ENCODE data around the gene PBX4. TPM values are rescaled to one million over a fixed set of nuclear protein-coding genes. Genes with fewer than 3 reads are reported as not detected.

PBX4 gene
- polyA plus RNA-seq, 1 experiment, result 0.63 TPM

DNA sequence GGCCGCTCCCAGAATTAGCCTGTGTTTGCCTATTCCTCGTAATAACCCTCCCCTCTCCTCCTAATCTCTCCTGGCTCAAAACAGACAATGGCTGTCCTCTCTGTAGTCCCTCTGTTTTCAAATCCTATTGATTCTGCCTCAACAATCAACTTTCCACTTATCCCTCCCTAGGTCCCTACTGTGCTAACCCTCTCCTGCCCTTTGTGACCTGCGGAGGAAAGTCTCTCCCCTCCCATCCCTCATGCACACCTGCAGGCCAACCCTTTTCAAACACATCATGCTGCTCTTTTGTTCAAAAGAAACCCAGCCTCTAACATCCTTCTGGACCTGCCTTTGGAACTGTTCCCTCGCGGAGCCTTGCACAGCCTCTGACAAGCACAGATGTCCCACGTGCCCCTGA is 43.1 kb downstream of the PBX4 start:
- H3K27me3 ChIP-seq (ENCODE audit: control insufficient read depth, insufficient read depth, low read length), result no peaks in the 10 kb centered on the region
- ChIA-PET CTCF (no interaction called here), POLR2A (no interaction called here)

DNA sequence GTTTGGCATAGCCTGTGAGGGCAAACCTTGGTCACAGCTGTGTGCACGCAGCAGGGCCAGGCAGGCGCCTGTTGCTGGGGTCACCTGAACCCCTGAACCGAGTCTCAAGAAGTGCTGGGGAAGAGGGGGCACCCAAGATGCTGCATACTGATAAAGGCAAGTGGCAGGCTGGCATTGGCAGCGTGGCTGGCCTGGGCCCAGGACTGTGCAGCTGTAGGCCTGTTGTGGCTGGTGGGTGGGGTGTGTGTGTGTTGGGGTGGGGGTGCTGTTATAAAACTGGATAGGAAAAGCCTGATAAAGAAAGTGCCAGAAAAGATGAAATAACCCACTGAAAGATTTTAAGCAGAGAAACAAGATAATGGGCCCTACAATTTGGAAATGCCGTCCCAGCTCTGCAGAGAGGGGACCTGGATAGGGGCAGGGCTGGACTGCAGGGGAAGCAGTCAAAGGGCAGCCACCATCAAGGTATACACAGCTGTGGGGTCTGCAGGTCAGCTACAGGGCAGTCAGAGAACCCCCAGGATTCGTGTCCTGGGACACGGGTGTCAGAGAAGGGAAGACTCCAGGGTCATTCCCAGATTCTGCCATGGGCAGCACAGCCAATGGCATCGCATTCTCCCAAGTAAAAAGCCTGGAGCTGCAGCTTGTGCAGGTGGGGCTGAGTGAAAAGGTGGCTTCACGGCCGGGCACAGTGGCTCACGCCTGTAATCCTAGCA is 47.3 kb downstream of the PBX4 start:
- DNase-seq (ENCODE audit: low read depth, low spot score), result no peak
- TF ChIP-seq, protein P1, sequence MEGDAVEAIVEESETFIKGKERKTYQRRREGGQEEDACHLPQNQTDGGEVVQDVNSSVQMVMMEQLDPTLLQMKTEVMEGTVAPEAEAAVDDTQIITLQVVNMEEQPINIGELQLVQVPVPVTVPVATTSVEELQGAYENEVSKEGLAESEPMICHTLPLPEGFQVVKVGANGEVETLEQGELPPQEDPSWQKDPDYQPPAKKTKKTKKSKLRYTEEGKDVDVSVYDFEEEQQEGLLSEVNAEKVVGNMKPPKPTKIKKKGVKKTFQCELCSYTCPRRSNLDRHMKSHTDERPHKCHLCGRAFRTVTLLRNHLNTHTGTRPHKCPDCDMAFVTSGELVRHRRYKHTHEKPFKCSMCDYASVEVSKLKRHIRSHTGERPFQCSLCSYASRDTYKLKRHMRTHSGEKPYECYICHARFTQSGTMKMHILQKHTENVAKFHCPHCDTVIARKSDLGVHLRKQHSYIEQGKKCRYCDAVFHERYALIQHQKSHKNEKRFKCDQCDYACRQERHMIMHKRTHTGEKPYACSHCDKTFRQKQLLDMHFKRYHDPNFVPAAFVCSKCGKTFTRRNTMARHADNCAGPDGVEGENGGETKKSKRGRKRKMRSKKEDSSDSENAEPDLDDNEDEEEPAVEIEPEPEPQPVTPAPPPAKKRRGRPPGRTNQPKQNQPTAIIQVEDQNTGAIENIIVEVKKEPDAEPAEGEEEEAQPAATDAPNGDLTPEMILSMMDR (IDR thresholded peaks at IDR 0.05; ENCODE audit: low read depth, low read length), result no peak
- Histone ChIP-seq H3K27me3 (ENCODE audit: control insufficient read depth, insufficient read depth, low read length) (no peaks in the 10 kb centered on the region), H3K9me3 (ENCODE audit: control insufficient read depth, insufficient read depth, low read length) (peaks cover 4% of the 10 kb centered on the region), H3K4me3 (ENCODE audit: low read depth, low read length) (no peak overlapping the region), H3K27ac (ENCODE audit: low read depth, low read length) (no peak overlapping the region)
- ChIA-PET CTCF (interaction anchor here (6.7 kb wide), 1 partner anchor 17 kb away, joined by 46 read pairs; no protein-coding TSS in a partner anchor), POLR2A (no interaction called here)

More for the DNA sequence above, 43.1 kb downstream of the PBX4 start:
- Histone ChIP-seq H3K4me3 (ENCODE audit: low read depth, low read length) (no peak overlapping the region), H3K9me3 (ENCODE audit: control insufficient read depth, insufficient read depth, low read length) (no peaks in the 10 kb centered on the region), H3K27ac (ENCODE audit: low read depth, low read length) (no peak overlapping the region)
- TF ChIP-seq, protein P1 (IDR thresholded peaks at IDR 0.05; ENCODE audit: low read depth, low read length), result no peak
- no peak for DNase-seq (ENCODE audit: low read depth, low spot score)

DNA sequence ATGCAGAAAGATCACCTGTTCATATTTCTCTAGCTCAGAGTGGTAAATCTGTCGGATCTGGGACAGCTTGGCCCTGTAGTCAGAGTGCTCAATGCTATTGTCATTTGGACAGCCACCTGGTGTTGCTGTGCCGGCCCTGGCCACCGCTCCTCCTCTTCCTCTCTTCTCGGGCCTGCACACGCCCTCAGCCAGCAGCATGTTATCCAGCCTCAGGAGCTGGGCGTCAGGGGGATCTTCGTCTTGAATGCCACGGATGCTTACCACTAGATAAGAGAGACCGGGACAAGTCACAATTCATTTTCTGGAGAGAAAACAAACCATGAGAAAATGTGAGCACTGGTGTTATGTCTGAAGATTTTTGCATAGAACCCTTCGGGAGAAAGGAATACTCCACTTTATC is 47.9 kb downstream of the PBX4 start:
- Histone ChIP-seq H3K27me3 (ENCODE audit: control insufficient read depth, insufficient read depth, low read length) (no peaks in the 10 kb centered on the region), H3K4me3 (ENCODE audit: low read depth, low read length) (no peak overlapping the region), H3K27ac (ENCODE audit: low read depth, low read length) (no peak overlapping the region), H3K9me3 (ENCODE audit: control insufficient read depth, insufficient read depth, low read length) (peaks cover 4% of the 10 kb centered on the region)
- POLR2A ChIA-PET, result no interaction called here
- no peak for DNase-seq (ENCODE audit: low read depth, low spot score)
- TF ChIP-seq, protein P1 (IDR thresholded peaks at IDR 0.05; ENCODE audit: low read depth, low read length), result no peak
- CTCF ChIA-PET, result interaction anchor here (6.7 kb wide), 1 partner anchor 17 kb away, joined by 46 read pairs; no protein-coding TSS in a partner anchor

DNA sequence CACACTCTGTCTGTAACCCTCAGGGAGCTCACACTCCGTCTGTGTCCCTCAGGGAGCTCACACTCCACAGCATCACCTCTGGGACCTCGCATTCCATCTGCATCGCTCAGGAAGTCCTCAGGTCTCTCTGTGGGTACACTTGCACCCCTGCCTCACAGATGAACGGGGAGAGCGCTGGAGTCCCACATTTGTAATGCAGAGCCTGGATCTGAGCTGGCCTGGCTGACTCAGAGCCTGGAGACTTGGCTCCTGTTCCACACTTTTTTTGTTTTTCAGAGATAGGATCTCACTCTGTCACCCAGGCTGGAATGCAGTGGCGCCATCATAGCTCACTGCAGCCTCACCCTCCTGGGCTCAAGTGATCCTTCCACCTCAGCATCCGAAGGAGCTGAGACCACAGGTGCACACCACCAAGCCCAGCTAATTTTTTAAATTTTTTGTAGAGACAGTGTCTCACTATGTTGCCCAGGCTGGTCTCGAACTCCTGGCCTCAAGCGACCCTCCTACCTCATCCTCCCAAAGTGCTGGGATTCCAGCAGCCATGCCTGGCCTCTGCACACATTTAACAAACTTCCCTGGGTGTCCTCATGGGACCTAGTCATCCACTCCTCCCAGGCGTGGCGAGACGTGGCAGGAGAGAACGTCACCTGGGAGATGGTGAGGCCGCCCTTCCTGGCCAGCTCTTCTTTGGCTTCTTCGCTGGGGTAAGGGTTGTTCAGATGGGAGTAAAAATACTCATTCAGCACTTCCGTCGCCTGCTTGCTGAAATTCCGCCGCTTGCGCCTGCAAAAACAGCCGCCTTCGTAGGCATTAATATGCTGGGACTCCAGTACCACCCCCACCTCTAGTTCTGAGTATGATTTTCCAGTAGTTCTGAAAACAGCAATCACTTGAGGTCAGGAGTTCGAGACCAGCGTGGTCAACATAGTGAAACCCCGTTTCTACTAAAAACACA is 49.4 kb downstream of the PBX4 start:
- H3K4me3 ChIP-seq (ENCODE audit: low read depth, low read length), result no peak overlapping the region
- CTCF ChIA-PET, result interaction anchor here (1.5 to 6.7 kb wide), 2 partner anchors 15 to 75 kb away, joined by 7 to 46 read pairs; no protein-coding TSS in a partner anchor
- DNase-seq (ENCODE audit: low read depth, low spot score), result no peak
- TF ChIP-seq, protein P1 (IDR thresholded peaks at IDR 0.05; ENCODE audit: low read depth, low read length), result no peak
- H3K27ac ChIP-seq (ENCODE audit: low read depth, low read length), result no peak overlapping the region
- H3K27me3 ChIP-seq (ENCODE audit: control insufficient read depth, insufficient read depth, low read length), result no peaks in the 10 kb centered on the region
- H3K9me3 ChIP-seq (ENCODE audit: control insufficient read depth, insufficient read depth, low read length), result peaks cover 4% of the 10 kb centered on the region
- POLR2A ChIA-PET, result interaction anchor here (1.7 kb wide), 1 partner anchor 22 kb away, joined by 4 read pairs; no protein-coding TSS in a partner anchor

Data from AG04450 (cell line).